GM19240 (cell line): Measurements from ENCODE around the gene FKBP2.

Experiments
- DNase-seq: peaks from one replicate; pipeline ENCODE4 v3.0.0; 2011; ENCODE audit warnings: low spot score; ENCODE audit not compliant: insufficient read length

The FKBP2 gene

DNA sequence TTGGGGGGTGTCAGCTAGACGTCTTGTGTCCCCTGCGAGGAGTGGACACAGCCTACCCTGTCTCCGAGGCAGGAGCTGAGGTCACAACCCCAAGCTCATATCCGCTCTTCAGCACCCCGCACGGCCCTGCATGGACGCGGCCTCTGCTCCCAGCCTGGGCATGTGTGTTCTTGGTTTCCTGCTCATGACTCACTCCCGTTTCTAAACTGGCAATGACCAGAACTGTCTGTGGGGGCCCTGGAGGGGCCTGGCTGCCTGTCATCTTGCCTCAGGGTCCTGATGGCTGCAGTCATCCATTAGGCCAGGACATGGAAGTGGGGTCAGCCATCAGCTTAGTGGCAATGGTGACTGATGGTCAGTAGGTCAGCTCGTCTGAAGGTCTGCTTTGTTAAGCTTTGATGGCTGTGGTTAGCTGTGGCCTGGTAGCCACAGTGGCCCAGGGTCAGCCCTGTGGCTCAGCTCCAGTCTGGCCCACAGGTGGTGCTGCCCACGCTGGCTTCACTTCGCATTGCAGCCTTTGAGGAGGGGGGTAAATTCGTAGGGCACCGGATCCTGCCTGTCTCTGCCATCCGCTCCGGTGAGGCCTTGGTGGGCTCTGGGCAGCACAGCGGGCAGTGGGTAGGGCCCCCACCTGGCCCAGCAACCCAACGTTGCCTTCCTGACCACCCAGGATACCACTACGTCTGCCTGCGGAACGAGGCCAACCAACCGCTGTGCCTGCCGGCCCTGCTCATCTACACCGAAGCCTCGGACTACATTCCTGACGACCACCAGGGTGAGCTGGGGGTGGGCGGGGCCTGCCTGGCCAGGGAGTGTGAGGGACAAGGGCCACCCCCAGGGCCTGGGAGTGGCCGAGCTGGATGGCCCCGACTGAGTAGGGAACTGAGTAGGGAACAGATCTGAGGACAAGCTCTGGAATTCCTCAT is 22.4 kb downstream of the FKBP2 start:
- no peak for DNase-seq

DNA sequence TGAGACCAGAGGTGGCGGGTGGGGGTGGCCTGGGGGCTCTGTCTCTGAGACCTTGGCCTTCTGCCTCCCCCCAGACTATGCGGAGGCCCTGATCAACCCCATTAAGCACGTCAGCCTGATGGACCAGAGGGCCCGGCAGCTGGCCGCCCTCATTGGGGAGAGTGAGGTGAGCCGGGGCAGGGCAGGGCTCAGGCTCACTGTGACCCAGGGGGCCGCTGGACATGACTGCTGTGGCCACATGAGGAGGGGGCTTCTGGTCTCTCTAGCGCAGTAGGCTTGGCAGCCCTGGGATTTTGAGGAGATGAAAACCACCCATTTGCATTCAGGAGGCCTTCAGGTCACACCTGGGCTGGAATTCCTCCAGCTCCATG is 23.0 kb downstream of the FKBP2 start:
- DNase-seq: no peak

DNA sequence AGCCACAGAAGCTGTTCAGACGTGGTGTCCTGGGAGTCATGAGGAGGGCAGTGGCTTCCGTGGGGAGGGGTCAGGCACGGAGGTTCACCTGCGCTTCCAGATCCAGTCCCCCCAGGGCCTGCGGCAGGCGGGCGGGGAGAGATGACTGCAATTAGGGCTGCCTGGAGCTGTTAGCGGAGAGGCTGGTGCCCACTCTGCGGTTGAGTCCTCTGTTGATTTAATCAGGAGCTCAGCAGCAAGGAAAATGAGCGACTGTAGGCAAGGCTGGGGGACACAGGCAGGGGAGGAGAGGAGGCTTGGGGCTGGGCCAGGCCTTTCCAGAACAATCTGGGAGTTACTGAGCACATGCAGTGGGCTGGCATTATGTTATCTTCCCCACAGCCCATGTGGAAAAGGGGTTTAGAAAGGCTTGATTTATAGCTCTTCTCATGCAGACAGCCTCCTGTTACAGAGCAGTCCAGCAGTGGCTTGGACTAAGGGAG is 23.5 kb downstream of the FKBP2 start:
- DNase-seq: no peak

DNA sequence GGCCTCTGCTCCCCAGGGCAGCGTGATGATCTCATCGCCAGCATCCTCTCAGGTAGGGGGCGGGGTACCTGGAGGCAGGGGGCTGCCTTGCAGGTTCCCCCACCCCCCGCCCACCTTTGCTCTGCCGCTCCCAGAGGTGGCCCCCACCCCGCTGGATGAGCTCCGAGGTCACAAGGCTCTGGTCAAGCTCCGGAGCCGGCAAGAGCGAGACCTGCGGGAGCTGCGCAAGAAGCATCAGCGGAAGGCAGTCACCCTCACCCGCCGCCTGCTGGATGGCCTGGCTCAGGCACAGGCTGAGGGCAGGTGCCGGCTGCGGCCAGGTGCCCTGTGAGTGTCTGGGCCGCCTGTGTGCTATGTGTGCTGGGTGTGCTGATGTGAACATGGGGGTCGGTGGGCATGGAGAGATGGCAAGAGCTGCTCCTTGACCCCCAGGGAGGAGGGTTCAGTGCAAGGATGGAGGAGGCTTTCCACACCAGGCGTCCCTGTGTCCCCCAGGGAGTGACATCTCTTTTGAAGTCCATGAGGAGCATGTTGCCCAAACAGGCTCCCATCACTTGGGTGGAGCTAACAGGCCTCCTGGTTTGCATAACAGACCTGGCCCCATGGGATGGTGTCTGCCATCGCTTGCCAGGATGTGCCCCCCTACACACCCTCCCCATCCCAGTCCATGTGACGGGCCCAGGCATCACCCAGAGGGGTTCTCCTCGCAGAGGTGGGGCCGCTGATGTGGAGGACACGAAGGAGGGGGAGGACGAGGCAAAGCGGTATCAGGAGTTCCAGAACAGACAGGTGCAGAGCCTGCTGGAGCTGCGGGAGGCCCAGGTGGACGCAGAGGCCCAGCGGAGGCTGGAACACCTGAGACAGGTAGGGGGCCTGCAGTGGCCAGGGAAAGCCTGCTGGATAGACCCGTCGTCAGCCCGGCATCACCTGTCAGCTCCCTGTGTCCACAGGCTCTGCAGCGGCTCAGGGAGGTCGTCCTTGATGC is 24.6 kb downstream of the FKBP2 start:
- DNase-seq: no peak

DNA sequence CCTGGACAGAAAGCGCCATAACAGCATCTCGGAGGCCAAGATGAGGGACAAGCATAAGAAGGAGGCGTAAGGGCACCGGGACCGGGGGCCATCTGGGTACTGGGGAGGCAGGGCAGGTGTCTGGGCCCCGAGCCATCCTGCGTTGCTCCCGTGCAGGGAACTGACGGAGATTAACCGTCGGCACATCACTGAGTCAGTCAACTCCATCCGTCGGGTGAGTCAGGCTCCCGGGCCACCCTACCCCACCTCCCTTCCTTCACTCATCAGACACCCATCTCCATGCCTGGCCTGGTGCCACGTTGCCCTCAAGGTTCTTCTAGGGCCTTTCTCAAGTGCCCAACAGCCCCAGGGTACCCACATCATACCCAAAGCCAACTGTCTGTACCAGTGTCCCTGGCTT is 25.4 kb downstream of the FKBP2 start:
- no peak for DNase-seq

DNA sequence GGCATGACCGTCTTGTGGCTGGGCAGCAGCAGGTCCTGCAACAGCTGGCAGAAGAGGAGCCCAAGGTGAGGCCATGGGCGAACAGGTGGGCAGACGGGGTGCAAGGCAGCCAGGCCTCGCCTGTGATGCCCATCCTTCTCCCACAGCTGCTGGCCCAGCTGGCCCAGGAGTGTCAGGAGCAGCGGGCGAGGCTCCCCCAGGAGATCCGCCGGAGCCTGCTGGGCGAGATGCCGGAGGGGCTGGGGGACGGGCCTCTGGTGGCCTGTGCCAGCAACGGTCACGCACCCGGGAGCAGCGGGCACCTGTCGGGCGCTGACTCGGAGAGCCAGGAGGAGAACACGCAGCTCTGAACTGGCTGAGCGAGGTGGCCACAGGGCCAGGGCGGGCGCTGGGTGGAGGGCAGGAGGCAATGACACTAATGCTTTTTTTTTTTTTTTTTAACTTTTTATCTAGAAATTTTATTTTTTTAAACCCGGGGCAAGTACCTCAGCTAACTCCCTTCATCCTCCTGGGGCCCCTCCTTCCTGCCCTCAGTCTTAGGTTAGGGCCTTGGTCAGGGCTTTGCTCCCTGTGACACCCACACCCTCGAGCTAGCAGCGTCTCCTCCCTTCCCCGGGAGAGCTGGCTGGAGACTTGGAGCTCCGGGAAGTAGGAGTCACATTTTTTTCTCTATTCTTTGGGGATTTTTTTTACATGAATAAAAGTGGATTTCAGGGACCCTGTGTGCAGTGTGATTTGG is 26.5 kb downstream of the FKBP2 start:
- no peak for DNase-seq

DNA sequence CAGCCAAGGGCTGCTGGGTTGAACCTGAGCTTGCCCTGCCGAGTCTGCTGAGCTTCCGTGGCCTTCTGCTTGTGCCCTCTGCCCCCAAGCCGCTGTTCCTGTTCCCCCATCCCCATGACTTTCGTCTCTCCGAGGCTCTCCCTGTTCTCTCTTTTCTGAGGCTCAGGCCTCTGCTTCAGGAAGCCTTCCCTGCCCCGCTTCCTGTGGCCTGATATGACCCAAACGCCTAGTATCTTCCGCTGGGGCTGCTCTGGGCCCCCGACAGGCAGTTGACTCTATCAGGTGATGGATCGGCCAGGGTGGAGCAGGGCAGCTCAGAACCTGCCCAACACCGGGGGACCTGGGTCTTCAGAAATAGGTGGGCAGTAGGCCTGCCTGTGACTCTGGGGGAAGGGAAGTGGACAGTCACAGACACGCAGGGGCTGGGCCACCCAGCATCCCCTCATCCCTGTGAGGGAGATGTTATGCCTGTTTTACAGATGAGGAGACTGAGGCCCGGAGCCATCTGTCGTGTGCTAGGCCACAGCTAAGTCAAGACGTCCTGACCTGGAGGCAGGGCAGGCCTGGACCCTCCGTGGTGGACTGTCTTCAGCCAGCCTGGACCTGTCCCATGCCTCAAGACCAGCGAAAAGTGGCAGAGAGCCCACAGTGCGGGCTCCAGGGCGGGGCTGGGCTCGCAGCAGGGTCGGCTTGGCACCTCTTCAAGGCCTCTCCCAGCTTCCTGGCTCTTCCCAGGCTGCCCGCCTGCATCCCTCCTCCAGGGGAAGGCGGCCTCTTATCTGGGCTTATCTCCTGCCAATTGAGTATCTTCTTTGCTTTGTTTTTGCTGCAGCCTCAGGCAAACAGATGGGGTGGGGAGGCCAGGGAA is 27.4 kb downstream of the FKBP2 start:
- no peak for DNase-seq

DNA sequence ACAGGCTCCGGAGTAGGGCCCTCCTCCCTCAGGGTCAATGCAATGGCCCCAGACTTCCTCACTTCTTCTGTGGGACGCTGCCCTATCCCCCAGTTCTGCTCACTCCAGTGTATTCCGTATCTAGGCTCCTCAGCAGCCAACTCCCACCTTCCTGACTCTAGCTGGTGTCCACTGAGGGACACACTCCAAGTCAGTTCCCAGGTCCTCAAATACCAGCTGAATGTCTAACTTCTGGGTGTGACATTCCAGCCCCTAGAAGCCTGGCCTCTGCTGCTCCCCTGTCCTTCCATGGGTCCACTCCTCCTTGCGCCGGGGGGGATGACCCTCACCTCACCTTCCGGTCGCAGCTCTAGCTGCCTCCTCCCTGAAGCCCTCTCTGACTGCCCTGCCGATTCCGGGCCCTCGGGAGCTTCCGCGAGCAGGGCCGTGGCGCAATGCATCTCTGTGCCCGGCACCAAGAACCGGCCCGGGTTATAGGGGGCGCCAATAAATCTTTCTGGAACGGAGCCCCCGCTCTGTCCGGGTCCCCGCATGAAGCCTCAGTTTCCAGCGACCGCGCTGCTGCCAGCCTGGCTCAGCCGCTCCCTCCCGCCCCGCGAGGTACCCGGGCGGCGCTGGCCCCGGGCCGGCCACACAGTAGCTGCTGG is 28.1 kb downstream of the FKBP2 start:
- no peak for DNase-seq

DNA sequence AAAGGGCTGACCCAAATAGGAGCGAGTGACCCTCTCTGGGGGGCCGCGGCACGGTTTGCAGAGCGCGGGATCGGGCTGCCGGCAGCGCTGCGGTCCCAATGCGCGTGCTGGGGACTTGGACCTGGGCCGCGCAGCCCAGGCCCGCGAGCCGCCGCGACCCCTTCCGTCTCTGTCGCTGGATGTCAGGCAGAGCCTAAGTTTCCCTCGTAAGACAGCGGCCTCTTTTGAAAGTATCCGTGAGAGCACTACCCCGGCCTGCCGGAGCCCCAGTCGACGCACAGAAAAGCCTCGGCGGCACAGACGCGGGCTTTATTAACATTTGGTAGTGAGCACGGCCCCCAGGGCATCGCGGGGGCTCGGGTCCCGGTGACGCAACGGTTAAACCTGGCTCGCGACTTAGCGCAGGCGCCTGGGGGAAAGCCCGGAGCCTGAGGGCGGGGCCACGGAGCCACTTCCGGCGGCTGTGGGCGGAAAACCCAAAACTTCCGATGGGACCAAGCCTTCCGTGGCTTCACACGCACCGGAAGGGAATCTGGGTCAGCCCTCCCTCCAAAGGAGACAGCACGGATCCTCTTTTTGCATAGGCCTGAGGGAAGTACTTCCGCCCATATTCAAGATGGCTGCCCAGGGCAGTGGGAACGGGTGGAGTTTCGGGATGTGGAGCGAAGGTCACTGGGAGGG is 28.8 kb downstream of the FKBP2 start:
- peak; percentile 74 for DNase-seq

DNA sequence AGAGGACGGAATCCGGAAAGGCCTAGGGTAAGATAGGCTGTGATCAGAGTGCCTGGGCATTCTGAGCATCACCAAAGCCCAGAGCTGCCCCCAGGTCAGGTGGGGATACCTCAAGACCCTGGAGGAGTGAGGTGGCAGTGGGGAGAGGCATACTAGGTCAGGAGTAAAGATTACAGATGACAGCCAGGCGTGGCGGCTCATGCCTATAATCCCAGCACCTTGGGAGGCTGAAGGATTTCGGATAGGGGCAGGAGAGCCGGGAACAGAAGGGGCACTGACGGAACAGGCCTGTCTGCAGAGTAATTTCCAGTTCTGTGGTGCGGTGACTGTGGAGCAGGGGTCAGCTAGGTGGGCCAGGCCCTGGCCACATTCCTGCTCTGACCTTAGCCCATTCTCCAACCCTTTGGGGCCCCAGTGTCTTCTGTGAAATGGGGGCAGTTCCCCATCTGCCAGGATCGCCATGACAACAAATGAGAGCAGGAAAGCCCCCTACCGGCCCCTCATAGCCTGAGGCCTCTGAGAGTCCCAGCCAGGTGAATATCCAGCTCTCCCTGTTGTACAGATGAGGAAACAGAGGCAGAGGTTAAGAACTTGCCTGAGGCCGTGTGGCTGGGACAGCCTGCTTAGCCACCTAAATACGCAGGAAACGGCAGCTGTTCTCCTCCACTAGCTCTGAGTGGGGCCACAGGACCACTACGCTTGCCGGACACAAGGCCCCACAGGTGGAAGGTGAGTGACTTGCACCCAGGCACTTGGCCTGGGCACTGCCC is 34.3 kb downstream of the FKBP2 start:
- no peak for DNase-seq

DNA sequence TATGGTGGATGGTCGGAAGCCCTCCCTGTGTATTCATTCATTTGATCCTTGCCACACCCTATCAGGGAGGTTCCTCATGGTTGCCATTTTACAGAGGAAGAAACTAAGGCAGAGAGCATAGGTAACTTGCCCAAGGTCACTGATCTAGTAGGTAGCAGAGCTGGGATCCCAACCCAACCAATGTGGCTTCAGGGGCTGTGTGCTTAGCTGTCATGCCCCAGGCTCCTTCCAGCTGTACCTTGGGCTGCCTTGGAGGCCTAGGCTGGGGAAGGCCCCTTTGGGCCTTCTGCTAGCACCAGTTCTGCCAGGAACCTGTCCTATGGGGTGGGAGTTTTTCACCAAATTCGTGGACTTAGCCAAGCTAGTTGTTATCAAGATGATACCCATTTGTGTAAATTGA is 34.9 kb downstream of the FKBP2 start:
- DNase-seq: no peak

DNA sequence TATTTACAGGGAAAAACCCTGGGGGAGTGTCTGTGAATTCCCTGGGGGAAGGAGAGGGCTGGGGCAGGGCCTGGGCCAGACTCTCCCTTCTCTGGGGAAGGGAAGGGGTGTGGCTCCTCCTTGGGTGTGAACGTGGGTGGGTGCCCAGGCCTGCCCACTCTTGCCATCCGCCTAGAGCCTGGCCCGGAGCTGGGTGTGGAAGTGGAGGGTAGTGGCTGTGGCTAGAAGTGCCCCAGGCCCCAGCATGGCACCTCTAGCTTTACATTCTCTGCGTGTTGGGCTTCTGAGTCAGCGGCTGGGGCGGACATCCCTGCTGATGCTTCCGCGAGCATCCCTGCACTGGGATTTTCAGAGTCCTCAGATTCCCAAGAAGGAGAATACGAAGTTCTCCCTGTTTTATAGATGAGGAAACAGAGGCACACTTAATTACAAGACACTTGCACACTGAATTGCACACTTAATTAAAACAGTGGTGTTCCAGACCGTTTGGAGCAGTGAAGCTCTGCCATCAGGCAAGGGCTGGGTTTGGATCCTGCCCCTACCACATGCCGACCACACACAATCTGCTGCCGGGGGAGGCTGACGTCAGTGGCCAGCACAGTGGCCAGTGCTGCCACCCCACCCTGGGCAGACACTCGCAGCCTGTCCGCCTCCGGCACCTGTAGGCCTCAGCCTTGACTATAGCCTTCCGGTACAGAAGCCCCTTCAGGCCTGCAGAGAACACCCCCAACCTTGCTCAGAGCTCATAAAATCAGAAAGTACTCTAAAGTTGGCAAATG is 35.9 kb downstream of the FKBP2 start:
- DNase-seq: no peak

DNA sequence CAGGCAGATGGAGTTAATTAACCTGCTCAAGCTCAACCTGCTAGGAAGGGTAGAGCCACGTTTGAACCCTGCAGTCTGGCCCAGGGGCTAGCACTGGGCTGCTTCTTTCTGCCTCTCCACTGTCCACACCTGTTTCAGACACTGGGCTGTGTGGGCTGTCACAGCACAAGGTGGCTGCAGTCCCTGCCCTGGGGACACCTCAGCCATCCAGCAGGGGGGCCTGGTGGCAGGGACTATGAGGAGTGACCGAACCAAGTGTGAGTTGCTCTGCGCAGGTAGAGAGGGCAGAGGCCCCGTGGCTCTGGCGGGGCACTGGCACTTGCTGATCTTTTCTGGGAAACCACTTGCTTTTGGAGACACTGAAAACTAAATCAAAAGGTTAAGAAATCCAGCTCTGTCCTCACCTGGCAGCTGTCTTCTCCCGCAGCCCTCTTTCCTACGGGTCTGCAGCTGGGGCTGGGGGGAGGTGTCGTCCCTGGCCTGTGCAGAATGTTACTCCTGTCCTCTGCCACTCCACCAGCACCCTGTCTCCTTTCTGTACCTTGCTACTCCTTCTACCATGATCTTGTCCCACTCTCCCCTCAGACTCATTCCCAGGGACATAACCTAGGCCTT is 37.8 kb downstream of the FKBP2 start:
- DNase-seq: no peak

DNA sequence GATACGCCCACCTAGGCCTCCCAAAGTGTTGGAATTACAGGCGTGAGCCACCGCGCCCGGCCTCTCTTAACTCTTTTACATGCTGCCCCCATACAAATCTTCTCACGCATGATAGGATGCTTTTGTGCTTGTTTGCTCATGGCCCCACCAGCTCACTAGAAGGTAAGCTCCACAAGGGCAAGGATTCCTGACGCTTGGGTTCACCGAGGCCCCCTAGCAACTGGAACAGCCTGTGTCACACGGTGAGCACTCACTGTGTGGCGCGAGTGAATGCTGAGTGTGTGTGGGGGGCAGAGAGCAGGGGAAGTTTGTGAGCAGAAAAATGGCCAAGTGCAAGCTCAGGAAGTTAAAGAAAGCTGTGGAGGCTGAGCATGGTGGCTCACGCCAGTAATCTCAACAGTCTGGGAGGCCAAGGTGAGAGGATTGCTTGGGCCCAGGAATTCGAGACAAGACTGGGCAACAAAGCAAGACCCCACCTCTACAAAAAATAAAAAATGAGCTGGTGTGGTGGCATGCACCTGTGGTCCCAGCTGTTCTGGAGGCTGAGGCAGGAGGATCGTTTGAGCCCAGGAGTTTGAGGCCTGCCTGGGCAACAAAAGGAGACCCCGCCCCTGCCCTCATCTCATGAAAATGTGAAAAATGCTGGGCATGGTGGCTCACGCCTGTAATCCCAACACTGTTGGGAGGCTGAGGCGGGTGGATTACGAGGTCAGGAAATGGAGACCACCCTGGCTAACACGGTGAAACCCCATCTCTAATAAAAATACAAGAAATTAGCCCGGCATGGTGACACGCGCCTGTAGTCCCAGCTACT is 41.3 kb downstream of the FKBP2 start:
- DNase-seq: no peak

DNA sequence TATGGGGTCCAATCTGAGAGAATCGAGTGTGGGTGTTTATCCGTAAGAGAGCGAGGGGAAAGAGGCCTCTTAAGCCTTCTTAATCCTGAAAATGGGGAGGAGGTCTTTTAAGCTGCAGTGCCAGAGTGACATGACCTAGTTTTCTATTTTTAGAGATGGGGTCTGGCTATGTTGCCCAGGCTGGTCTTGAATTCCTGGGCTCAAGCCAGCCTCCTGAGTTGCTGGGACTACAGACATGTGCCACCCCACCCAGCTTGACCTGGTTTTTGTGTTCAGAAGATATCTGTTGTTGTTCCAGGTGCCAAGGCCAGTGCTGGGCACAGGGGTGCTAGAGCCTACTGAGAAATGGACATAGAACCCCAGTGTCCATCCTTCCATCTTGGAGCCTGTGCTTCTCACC is 42.2 kb downstream of the FKBP2 start:
- DNase-seq: no peak
